ENCODE measurements around the gene BCAS1. TPM values are rescaled to one million over a fixed set of nuclear protein-coding genes. Genes with fewer than 3 reads are reported as not detected.
A peak's percentile ranks its signal among the peaks of the same experiment; 100 is the strongest.

BCAS1 gene
- total RNA-seq, 1 experiment from 2014 or later = 3.1 TPM

DNA sequence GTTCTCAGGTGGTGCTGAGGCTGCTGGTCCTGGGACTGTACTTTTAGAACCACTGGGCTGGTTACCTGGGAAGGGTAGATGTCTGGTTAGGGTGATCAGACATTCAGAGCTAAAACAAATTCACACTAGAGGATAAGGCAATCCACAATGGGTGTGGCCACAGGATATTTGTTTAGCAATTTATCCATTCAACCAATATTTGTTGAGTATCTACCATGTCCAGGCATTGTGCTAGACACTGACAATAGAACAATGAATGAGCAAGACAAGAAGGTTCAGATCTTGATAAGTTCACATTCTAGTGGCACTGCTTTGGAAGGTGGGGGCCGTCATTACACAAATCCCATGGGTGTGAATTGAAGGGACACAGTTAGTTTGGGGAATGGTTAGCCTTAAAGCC is 131.7 kb downstream of the BCAS1 start:
- Histone ChIP-seq H3K4me1 (ENCODE audit: control insufficient read depth, insufficient read depth, low read length) (peaks cover 70% of the 10 kb centered on the region), H3K27ac (ENCODE audit: low read length) (peak overlapping the region; percentile 100), H3K27me3 (ENCODE audit: control insufficient read depth, insufficient read depth, low read length) (no peaks in the 10 kb centered on the region), H3K36me3 (ENCODE audit: control insufficient read depth, insufficient read depth, low read length) (no peaks in the 10 kb centered on the region), H3K4me3 (ENCODE audit: low read depth in 2 of 2, low read length in 2 of 2) (no peak overlapping the region), H3K9me3 (ENCODE audit: control insufficient read depth, insufficient read depth, low read depth, low read length) (no peaks in the 10 kb centered on the region)
- ChIA-PET CTCF (interaction anchor here (0.6 to 0.9 kb wide), 2 partner anchors 69 to 158 kb away, joined by 4 to 5 read pairs; no protein-coding TSS in a partner anchor), POLR2A (no interaction called here)
- ATAC-seq = no peak
- intact Hi-C loops (cut with micrococcal nuclease; ENCODE audit: unreplicated experiment) (no loop called here), in situ Hi-C loops (cut with HindIII; ENCODE audit: low pct_unique_long_range_greater_than_20kb, low sequenced_read_pairs) (no loop called here)
- DNase-seq (ENCODE audit: low read depth, low spot score) = no peak
- BruUV-seq (replicated peaks) = no TSS peak
- TF ChIP-seq POLR2AphosphoS5 (IDR thresholded peaks at IDR 0.05; ENCODE audit: low read depth, low read length) = no peak
- TF ChIP-seq SIN3A (IDR thresholded peaks at IDR 0.05; ENCODE audit: borderline replicate concordance, insufficient read depth, low read depth, low read length) = no peak
- TF ChIP-seq TCF7L2 (IDR thresholded peaks at IDR 0.05; ENCODE audit: low read depth, low read length) = no peak
- TF ChIP-seq, protein P1, sequence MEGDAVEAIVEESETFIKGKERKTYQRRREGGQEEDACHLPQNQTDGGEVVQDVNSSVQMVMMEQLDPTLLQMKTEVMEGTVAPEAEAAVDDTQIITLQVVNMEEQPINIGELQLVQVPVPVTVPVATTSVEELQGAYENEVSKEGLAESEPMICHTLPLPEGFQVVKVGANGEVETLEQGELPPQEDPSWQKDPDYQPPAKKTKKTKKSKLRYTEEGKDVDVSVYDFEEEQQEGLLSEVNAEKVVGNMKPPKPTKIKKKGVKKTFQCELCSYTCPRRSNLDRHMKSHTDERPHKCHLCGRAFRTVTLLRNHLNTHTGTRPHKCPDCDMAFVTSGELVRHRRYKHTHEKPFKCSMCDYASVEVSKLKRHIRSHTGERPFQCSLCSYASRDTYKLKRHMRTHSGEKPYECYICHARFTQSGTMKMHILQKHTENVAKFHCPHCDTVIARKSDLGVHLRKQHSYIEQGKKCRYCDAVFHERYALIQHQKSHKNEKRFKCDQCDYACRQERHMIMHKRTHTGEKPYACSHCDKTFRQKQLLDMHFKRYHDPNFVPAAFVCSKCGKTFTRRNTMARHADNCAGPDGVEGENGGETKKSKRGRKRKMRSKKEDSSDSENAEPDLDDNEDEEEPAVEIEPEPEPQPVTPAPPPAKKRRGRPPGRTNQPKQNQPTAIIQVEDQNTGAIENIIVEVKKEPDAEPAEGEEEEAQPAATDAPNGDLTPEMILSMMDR (IDR thresholded peaks at IDR 0.05) = no peak
- TF ChIP-seq, protein P2, sequence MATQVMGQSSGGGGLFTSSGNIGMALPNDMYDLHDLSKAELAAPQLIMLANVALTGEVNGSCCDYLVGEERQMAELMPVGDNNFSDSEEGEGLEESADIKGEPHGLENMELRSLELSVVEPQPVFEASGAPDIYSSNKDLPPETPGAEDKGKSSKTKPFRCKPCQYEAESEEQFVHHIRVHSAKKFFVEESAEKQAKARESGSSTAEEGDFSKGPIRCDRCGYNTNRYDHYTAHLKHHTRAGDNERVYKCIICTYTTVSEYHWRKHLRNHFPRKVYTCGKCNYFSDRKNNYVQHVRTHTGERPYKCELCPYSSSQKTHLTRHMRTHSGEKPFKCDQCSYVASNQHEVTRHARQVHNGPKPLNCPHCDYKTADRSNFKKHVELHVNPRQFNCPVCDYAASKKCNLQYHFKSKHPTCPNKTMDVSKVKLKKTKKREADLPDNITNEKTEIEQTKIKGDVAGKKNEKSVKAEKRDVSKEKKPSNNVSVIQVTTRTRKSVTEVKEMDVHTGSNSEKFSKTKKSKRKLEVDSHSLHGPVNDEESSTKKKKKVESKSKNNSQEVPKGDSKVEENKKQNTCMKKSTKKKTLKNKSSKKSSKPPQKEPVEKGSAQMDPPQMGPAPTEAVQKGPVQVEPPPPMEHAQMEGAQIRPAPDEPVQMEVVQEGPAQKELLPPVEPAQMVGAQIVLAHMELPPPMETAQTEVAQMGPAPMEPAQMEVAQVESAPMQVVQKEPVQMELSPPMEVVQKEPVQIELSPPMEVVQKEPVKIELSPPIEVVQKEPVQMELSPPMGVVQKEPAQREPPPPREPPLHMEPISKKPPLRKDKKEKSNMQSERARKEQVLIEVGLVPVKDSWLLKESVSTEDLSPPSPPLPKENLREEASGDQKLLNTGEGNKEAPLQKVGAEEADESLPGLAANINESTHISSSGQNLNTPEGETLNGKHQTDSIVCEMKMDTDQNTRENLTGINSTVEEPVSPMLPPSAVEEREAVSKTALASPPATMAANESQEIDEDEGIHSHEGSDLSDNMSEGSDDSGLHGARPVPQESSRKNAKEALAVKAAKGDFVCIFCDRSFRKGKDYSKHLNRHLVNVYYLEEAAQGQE (IDR thresholded peaks at IDR 0.05; ENCODE audit: insufficient read depth in 1 of 2, low read depth in 2 of 2, low read length in 1 of 2) = no peak

DNA sequence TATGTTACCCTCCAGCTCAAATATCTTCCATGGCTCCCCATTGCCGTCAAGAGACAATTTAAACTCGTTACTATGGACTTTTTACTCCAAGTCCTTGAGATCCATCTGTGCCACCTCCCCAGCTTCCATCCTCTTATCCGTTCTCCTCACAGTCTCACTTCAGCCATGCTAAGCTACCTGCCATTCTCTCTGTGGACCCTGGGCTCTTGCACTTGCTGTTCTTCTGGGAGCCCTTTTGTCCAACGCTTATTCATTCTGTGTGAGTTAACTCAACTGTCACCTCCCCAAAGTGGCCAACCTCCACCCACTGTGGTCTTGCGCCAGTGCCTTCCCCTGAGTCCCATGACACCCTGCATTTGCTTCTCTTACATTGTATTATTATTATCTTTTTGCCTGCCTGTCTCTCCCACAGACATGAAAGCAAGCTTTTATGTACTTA is 132.4 kb downstream of the BCAS1 start:
- peak overlapping the region; percentile 100 for H3K27ac ChIP-seq (ENCODE audit: low read length)
- intact Hi-C loops (cut with micrococcal nuclease; ENCODE audit: unreplicated experiment) (no loop called here), in situ Hi-C loops (cut with HindIII; ENCODE audit: low pct_unique_long_range_greater_than_20kb, low sequenced_read_pairs) (no loop called here)
- H3K27me3 ChIP-seq (ENCODE audit: control insufficient read depth, insufficient read depth, low read length) = no peaks in the 10 kb centered on the region
- ATAC-seq (no peak), DNase-seq (ENCODE audit: low read depth, low spot score) (no peak)
- H3K4me3 ChIP-seq (ENCODE audit: low read depth in 2 of 2, low read length in 2 of 2) = no peak overlapping the region
- H3K4me1 ChIP-seq (ENCODE audit: control insufficient read depth, insufficient read depth, low read length) = peaks cover 62% of the 10 kb centered on the region
- no peaks in the 10 kb centered on the region for H3K36me3 ChIP-seq (ENCODE audit: control insufficient read depth, insufficient read depth, low read length)
- POLR2A ChIA-PET = no interaction called here
- CTCF ChIA-PET = interaction anchor here (0.6 kb wide), 1 partner anchor 158 kb away, joined by 5 read pairs; no protein-coding TSS in a partner anchor
- TF ChIP-seq, protein P1 (IDR thresholded peaks at IDR 0.05) = no peak
- no peak for TF ChIP-seq TCF7L2 (IDR thresholded peaks at IDR 0.05; ENCODE audit: low read depth, low read length)
- TF ChIP-seq POLR2AphosphoS5 (IDR thresholded peaks at IDR 0.05; ENCODE audit: low read depth, low read length) = no peak
- TF ChIP-seq, protein P2 (IDR thresholded peaks at IDR 0.05; ENCODE audit: insufficient read depth in 1 of 2, low read depth in 2 of 2, low read length in 1 of 2) = no peak
- no peak for TF ChIP-seq SIN3A (IDR thresholded peaks at IDR 0.05; ENCODE audit: borderline replicate concordance, insufficient read depth, low read depth, low read length)
- no TSS peak for BruUV-seq (replicated peaks)
- H3K9me3 ChIP-seq (ENCODE audit: control insufficient read depth, insufficient read depth, low read depth, low read length) = no peaks in the 10 kb centered on the region

Measured in Panc1 (cell line).